Gastrocnemius medialis (tissue), 4 donors: ENCODE data around the gene MCU.

Experiments used
- CTCF ChIP-seq, 5 experiments: fragments of 450-650 bp in 3 of 5; fragments of 200-600 bp in 2 of 5; sonication (generic) in 2 of 5; IDR thresholded peaks in 4 of 5; conservative IDR thresholded peaks in 1 of 5; 1 replicate in 4 of 5; 2 replicates in 1 of 5; pipeline ENCODE4 v1.5.1; 2016 to 2019; ENCODE audit warnings: antibody characterized with exemption in 5 of 5, mild to moderate bottlenecking in 3 of 5, moderate library complexity in 3 of 5
- POLR2A ChIP-seq, 2 donors: fragments of 450-650 bp; IDR thresholded peaks; one replicate each; pipeline ENCODE4 v1.6.1; 2017; ENCODE audit warnings: antibody characterized with exemption in 2 of 2, mild to moderate bottlenecking in 2 of 2, moderate library complexity in 2 of 2

DNA sequence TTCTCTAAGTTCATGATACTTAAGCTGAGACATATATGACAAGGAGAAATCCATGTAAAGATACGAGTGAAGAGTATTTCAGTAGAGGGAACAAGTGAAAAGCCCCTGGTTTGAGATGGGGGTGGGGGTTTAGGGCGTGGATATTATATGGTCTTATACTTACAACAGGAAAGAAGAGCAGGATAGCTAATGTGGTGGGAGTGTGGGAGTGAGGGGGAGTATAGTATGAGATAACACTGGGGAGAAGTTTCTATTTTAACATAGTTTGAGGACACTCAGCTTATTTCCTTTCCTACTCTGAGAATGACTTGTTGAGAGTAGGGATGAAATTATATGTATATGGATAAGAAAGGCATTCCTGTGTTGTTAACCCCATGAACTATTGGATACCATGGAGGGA is 36.5 kb downstream of the MCU start:
- TF ChIP-seq CTCF (IDR thresholded peaks at IDR 0.05 in 4 of 5, conservative IDR thresholded peaks at IDR 0.05 in 1 of 5) (no peak), POLR2A (IDR thresholded peaks at IDR 0.05) (no peak)
